ENCODE measurements around the gene NAP1L1.
A peak's percentile ranks its signal among the peaks of the same experiment; 100 is the strongest.

The NAP1L1 gene

DNA sequence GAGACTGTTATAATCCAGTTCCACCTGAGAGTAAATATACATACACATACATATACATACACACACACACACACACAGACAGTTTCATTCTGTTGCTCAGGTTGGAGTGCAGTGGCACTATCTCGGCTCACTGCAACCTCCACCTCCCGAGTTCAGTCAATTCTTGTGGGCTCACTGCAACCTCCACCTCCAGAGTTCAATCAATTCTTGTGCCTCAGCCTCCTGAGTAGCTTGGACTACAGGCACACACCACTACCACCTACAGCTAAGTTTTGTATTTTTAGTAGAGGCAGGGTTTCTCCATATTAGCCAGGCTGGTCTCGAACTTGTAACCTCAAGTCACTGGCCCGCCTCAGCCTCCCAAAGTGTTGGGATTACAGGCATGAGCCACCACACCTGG lies 44.0 kb downstream of the NAP1L1 start:
- no peak for DNase-seq (ENCODE audit: low read depth)

GRCh38 chr12:76038176-76038575 lies 46.3 kb downstream of the NAP1L1 start:
- DNase-seq (ENCODE audit: low read depth) = no peak

DNA sequence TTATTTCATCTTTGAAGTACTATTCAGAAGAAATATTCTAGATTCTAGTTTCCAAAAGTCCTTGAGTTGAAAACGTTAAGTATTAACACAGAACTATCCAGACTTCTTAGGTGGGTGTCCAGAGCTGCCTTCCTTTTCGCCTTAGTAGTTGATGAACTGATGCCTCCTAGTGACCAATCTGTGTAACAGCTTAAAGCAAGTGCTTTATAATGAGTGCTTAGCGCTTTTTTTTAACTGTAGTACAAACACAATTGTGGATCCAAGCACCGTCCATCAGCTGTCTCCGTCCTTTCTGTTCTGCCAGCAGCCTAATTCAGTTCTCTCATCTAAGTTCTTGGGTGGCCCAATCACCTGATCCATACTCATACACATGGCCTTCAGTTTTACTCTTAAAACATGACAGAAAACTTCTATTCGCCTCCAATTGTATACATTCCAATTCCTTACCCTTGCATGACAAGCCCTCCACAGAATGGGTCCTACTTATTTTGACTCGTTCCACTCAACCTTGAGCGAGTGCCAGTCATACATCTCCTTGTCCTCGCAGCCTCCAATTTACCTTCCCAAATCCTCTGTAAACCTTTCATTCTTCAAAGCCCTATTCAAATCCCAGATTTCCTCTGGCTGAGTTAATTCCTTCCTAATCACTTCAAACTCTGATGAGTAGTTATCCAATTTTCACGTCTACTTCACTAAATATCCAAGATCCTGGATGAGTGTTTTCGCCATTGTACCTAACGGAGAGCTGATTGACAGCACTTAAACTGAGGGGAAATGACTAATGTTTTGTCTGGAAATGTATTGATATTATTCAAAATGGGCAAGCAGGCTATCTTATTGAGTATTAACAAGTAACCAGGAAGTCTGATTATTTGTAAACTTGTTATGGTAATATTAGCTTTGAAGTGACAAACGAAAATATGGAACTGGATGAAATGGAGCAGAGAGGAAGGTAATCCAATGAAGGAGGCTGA lies 47.1 kb downstream of the NAP1L1 start:
- DNase-seq (ENCODE audit: low read depth) = no peak

DNA sequence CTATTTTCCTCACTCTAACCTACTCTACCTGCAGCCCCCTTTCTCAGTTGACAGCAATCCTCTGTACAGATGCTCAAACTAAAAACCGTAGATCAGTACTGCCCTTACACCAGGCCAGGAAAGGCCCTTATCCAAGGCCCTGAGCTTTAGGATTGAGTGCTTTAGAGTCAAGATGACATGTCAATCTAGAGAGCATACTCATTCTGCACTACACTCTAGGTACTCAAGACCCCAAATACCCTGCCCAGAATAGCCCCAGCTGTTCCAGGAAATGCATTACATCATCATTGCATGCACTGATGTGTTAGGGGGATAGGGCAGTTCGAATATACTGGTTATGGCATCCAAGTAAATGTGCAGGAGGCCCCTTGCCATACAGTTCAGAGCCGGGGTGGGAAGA lies 49.4 kb downstream of the NAP1L1 start:
- DNase-seq (ENCODE audit: low read depth) = no peak

- DNase-seq (ENCODE audit: low read depth) = no peak
These were observed 51.1 kb downstream of the NAP1L1 start for GRCh38 chr12:76033081-76034011.

DNA sequence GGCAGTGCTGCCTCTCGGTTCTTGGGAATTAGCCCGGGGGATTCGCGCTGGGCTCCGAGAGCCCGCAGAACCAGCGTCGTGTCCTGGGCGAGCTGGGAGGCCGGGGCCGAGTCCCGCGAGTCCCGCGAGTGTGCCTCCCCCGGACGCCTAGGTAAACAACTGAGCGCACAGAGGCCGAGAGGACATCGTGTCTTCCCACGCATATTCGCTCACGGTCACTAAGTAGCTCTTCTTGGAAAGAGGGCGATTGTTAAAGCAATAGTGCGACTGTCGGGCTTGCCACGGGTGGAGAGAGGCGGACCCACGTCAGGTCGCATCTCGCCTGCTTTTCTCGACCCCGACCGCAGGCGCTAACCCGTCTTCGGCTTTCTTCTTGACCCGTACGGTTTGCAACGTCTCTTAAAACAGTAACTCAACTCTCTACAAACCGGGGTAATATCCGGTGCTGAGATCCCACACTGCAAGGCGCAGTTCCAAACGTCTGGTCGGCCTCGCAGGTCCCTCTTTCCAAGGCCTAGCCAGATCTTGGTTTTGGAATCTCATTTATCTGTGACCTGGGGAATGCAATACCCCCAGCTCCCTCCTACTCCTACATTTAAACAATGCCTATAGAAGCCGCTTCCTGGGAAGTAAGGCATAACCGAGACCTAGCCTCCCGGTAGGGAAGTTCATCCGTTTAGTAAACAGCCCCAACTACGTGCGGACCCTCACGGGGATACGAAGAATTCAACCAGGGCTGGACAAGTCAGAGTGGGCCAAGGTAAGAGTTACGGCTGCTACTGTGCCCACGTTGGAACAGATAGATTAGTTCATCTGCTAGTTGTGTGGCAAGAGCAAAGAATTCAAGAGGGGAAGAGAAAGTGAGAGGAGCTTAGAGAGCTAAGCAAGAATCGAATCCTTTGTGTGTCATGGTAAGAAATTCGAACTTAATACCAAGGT lies 52.2 kb downstream of the NAP1L1 start:
- no peak for DNase-seq (ENCODE audit: low read depth)

- peak; percentile 82 for DNase-seq (ENCODE audit: low read depth)
These were observed 53.0 kb downstream of the NAP1L1 start, which contains the start of gene PHLDA1 for GRCh38 chr12:76031414-76032042. PHLDA1 (minus strand) TSS chr12:76031776.

DNA sequence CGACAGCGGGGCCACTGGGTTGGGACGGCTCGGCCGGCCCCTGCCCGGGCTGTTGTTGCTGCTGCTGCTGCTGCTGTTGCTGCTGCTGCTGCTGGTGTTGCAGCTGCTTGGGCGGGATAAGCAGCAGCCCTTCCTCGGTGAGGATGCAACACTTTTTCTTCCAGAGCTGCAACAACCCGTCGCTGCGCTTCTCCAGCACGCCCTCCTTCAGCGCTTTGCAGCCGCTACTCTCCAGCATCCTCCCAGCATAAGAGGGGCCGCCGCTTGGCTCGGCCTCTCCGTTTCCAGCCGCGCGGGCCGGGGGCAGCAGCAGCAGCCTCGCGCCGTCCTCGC lies 53.4 kb downstream of the NAP1L1 start:
- no peak for DNase-seq (ENCODE audit: low read depth)

- DNase-seq (ENCODE audit: low read depth) = no peak
These were observed 54.0 kb downstream of the NAP1L1 start for GRCh38 chr12:76030341-76031080.

DNA sequence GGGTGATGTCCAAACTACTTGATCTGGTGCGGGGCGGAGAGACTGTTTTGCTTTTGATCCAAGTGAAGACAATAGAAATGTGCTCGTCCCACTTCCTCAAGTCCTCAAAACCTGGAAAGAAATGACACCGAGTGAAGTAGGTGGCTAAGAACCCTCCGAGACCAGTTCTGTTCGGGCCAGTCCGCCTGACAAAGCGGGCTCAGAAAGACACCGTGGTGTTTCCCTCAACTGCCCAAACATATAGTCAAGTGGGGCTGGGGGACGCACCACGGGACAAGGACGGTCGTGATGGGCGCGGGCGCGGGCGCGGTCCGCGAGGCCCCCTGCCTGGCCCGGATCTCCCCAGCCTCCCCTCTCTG lies 54.5 kb downstream of the NAP1L1 start:
- no peak for DNase-seq (ENCODE audit: low read depth)

GRCh38 chr12:76028571-76029277 lies 55.8 kb downstream of the NAP1L1 start:
- DNase-seq (ENCODE audit: low read depth) = no peak

- no peak for DNase-seq (ENCODE audit: low read depth)
These were observed 57.8 kb downstream of the NAP1L1 start for GRCh38 chr12:76026643-76027063.

- no peak for DNase-seq (ENCODE audit: low read depth)
These were observed 58.6 kb downstream of the NAP1L1 start for GRCh38 chr12:76025601-76026575.

- DNase-seq (ENCODE audit: low read depth) = no peak
These were observed 59.4 kb downstream of the NAP1L1 start for GRCh38 chr12:76024942-76025600.

DNA sequence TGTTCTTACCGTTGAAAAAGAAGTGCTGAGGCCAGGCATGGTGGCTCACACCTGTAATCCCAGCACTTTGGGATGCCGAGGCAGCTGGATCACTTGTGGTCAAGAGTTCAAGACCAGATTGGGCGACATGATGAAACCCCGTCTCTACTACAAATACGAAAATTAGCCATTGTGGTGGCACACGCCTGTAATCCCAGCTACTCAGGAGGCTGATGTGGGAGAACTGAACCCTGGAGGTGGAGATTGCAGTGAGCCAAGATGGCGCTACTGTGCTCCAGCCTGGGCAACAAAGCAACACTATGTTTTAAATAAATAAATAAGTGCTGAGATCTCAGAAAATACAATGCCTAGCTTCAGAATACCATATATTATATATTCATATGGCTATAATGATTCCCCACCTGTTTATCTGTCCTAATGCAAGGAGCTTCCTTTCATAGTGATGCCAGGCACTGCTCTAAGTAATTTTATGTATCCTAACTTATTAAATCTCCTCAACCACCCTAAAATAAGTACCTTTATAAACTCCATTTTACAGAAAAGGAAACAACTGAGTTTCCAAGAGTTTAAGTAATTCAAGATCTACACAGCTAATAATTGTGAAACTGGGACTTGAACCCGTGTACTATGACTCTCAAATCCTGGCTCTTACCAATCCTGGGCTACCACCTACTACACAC lies 60.2 kb downstream of the NAP1L1 start:
- no peak for DNase-seq (ENCODE audit: low read depth)

GRCh38 chr12:76023069-76023690 lies 61.3 kb downstream of the NAP1L1 start:
- no peak for DNase-seq (ENCODE audit: low read depth)

- DNase-seq (ENCODE audit: low read depth) = no peak
These were observed 62.0 kb downstream of the NAP1L1 start for GRCh38 chr12:76022506-76022905.

Measured in stimulated activated CD8-positive, alpha-beta memory T cell treated with anti-CD3 and anti-CD28 coated beads, Interleukin-15, amount 100 ng/mL, for 1 hour (primary cell).